HEK293 (cell line): ENCODE measurements around the gene SBK1.

Experiments
- CTCF ChIA-PET: fragments of 350-600 bp; formaldehyde crosslinking; extraction: SDS; loops from one replicate; lab custom pipeline; 2021; ENCODE audit warnings: antibody characterized with exemption; lab: Yijun Ruan, JAX
- POLR2A ChIA-PET: fragments of 300-600 bp; formaldehyde crosslinking; extraction: SDS; loops from one replicate; lab custom pipeline; 2020; ENCODE audit warnings: antibody characterized with exemption, inconsistent platforms; lab: Yijun Ruan, JAX
- H3K27ac ChIP-seq: fragments of 200-500 bp; sonication (Bioruptor generic); 2 replicates; pipeline ENCODE4 v1.5.1; 2014; ENCODE audit warnings: low read depth, low read length, control low read depth, inconsistent platforms; ENCODE audit errors: extremely low read depth
- H3K36me3 ChIP-seq, 2 experiments: fragments of 200-500 bp in 1 of 2; sonication (Bioruptor generic) in 1 of 2; 1 replicate in 1 of 2; 2 replicates in 1 of 2; pipeline ENCODE4 v1.5.1; 2014 to 2017; ENCODE audit warnings: inconsistent platforms in 2 of 2, low read length in 2 of 2; ENCODE audit not compliant: control insufficient read depth in 2 of 2, insufficient read depth in 1 of 2
- H3K4me1 ChIP-seq: fragments of 200-500 bp; sonication (Bioruptor generic); 2 replicates; pipeline ENCODE4 v1.5.1; 2014; ENCODE audit warnings: mild to moderate bottlenecking, low read length, inconsistent platforms; ENCODE audit not compliant: control insufficient read depth, insufficient read depth
- H3K4me3 ChIP-seq: 2 replicates; pipeline ENCODE4 v1.5.1; 2011; ENCODE audit warnings: low read depth, mild to moderate bottlenecking, control low read depth, low read length, moderate library complexity
- H3K9me3 ChIP-seq: fragments of 200-500 bp; sonication (Bioruptor generic); 2 replicates; pipeline ENCODE4 v1.5.1; 2014; ENCODE audit warnings: low read depth, low read length, inconsistent platforms; ENCODE audit not compliant: control insufficient read depth, insufficient read depth
- PBX3 ChIP-seq: sonication (generic); formaldehyde crosslinking; IDR thresholded peaks from 2 replicates; pipeline ENCODE4 v1.8.1; 2022; ENCODE audit warnings: mild to moderate bottlenecking, moderate library complexity, missing genetic modification reagents
- ZBTB17 ChIP-seq: fragments of 450-650 bp; formaldehyde crosslinking; IDR thresholded peaks from 2 replicates; pipeline ENCODE4 v1.5.1; 2016; ENCODE audit warnings: missing biosample characterization, missing genetic modification characterization
- ZNF211 ChIP-seq: fragments of 450-650 bp; formaldehyde crosslinking; IDR thresholded peaks from 2 replicates; pipeline ENCODE4 v1.5.1; 2016; ENCODE audit warnings: low read depth, missing biosample characterization, missing genetic modification characterization
- ZNF223 ChIP-seq: fragments of 450-650 bp; formaldehyde crosslinking; IDR thresholded peaks from 2 replicates; pipeline ENCODE4 v1.5.1; 2016; ENCODE audit warnings: missing biosample characterization, missing genetic modification characterization
- ZNF292 ChIP-seq: fragments of 450-650 bp; formaldehyde crosslinking; IDR thresholded peaks from 2 replicates; pipeline ENCODE4 v1.5.1; 2016; ENCODE audit warnings: low read depth, missing biosample characterization, missing genetic modification characterization, borderline replicate concordance
- ZNF548 ChIP-seq: fragments of 450-650 bp; formaldehyde crosslinking; IDR thresholded peaks from 2 replicates; pipeline ENCODE4 v1.5.1; 2016; ENCODE audit warnings: missing biosample characterization, missing genetic modification characterization
- ZNF558 ChIP-seq: fragments of 450-650 bp; formaldehyde crosslinking; IDR thresholded peaks from 2 replicates; pipeline ENCODE4 v1.5.1; 2016; ENCODE audit warnings: missing biosample characterization, missing genetic modification characterization
- ZNF621 ChIP-seq: fragments of 450-650 bp; formaldehyde crosslinking; IDR thresholded peaks from 2 replicates; pipeline ENCODE4 v1.5.1; 2017; ENCODE audit warnings: missing biosample characterization, missing genetic modification characterization
- ZNF660 ChIP-seq: fragments of 450-650 bp; IDR thresholded peaks from 2 replicates; pipeline ENCODE4 v1.5.1; 2018; ENCODE audit warnings: missing biosample characterization, mild to moderate bottlenecking, missing genetic modification characterization
- ZNF664 ChIP-seq: fragments of 450-650 bp; formaldehyde crosslinking; IDR thresholded peaks from 2 replicates; pipeline ENCODE4 v1.5.1; 2016; ENCODE audit warnings: missing biosample characterization, missing genetic modification characterization
- ZNF704 ChIP-seq: fragments of 450-650 bp; formaldehyde crosslinking; IDR thresholded peaks from 2 replicates; pipeline ENCODE4 v1.5.1; 2016; ENCODE audit warnings: missing biosample characterization, missing genetic modification characterization
- ZNF843 ChIP-seq: fragments of 450-650 bp; formaldehyde crosslinking; IDR thresholded peaks from 2 replicates; pipeline ENCODE4 v1.5.1; 2016; ENCODE audit warnings: missing biosample characterization, missing genetic modification characterization
- TF ChIP-seq, protein P1 (sequence below): fragments of 450-650 bp; formaldehyde crosslinking; IDR thresholded peaks from 2 replicates; pipeline ENCODE4 v1.5.1; 2016; ENCODE audit warnings: missing biosample characterization, missing genetic modification characterization
- TF ChIP-seq, protein P2 (sequence below): fragments of 450-650 bp; formaldehyde crosslinking; IDR thresholded peaks from 2 replicates; pipeline ENCODE4 v1.5.1; 2016; ENCODE audit warnings: missing biosample characterization, missing genetic modification characterization
- TF ChIP-seq, protein P3 (sequence below): fragments of 450-650 bp; formaldehyde crosslinking; IDR thresholded peaks from 2 replicates; pipeline ENCODE4 v1.5.1; 2017; ENCODE audit warnings: missing biosample characterization, missing genetic modification characterization
- TF ChIP-seq, protein P4 (sequence below): fragments of 450-650 bp; formaldehyde crosslinking; IDR thresholded peaks from 2 replicates; pipeline ENCODE4 v1.5.1; 2016; ENCODE audit warnings: missing biosample characterization, missing genetic modification characterization

SBK1 gene

GRCh38 chr16:28320023-28320561 is 27.8 kb downstream of the SBK1 start:
- POLR2A ChIA-PET, result interaction anchor here (0.8 kb wide), 1 partner anchor 995 kb away, joined by 4 read pairs; no protein-coding TSS in a partner anchor
- H3K4me3 ChIP-seq, result no peak overlapping the region
- CTCF ChIA-PET, result interaction anchor here (11.7 kb wide), 1 partner anchor 40 kb away, joined by 125 read pairs; no protein-coding TSS in a partner anchor

More at GRCh38 chr16:28320023-28320561, 27.8 kb downstream of the SBK1 start:
- Histone ChIP-seq H3K4me1 (no peaks in the 10 kb centered on the region), H3K27ac (no peak overlapping the region), H3K36me3 (peaks cover 0 to 10% of the 10 kb centered on the region in 2 experiments; a peak in 1 of 3 replicates), H3K9me3 (no peaks in the 10 kb centered on the region)
- no peak for TF ChIP-seq ZNF660
- no peak for TF ChIP-seq ZNF843 (tag by site-specific recombination)
- TF ChIP-seq, protein P1, sequence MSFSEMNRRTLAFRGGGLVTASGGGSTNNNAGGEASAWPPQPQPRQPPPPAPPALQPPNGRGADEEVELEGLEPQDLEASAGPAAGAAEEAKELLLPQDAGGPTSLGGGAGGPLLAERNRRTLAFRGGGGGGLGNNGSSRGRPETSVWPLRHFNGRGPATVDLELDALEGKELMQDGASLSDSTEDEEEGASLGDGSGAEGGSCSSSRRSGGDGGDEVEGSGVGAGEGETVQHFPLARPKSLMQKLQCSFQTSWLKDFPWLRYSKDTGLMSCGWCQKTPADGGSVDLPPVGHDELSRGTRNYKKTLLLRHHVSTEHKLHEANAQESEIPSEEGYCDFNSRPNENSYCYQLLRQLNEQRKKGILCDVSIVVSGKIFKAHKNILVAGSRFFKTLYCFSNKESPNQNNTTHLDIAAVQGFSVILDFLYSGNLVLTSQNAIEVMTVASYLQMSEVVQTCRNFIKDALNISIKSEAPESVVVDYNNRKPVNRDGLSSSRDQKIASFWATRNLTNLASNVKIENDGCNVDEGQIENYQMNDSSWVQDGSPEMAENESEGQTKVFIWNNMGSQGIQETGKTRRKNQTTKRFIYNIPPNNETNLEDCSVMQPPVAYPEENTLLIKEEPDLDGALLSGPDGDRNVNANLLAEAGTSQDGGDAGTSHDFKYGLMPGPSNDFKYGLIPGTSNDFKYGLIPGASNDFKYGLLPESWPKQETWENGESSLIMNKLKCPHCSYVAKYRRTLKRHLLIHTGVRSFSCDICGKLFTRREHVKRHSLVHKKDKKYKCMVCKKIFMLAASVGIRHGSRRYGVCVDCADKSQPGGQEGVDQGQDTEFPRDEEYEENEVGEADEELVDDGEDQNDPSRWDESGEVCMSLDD (tag by site-specific recombination), result no peak
- TF ChIP-seq, protein P2, sequence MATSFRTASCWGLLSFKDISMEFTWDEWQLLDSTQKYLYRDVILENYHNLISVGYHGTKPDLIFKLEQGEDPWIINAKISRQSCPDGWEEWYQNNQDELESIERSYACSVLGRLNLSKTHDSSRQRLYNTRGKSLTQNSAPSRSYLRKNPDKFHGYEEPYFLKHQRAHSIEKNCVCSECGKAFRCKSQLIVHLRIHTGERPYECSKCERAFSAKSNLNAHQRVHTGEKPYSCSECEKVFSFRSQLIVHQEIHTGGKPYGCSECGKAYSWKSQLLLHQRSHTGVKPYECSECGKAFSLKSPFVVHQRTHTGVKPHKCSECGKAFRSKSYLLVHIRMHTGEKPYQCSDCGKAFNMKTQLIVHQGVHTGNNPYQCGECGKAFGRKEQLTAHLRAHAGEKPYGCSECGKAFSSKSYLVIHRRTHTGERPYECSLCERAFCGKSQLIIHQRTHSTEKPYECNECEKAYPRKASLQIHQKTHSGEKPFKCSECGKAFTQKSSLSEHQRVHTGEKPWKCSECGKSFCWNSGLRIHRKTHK (tag by site-specific recombination), result no peak
- no peak for TF ChIP-seq ZNF548 (tag by site-specific recombination)
- TF ChIP-seq PBX3, result no peak
- TF ChIP-seq ZNF292, result no peak
- no peak for TF ChIP-seq ZNF223 (tag by site-specific recombination)
- TF ChIP-seq, protein P3, sequence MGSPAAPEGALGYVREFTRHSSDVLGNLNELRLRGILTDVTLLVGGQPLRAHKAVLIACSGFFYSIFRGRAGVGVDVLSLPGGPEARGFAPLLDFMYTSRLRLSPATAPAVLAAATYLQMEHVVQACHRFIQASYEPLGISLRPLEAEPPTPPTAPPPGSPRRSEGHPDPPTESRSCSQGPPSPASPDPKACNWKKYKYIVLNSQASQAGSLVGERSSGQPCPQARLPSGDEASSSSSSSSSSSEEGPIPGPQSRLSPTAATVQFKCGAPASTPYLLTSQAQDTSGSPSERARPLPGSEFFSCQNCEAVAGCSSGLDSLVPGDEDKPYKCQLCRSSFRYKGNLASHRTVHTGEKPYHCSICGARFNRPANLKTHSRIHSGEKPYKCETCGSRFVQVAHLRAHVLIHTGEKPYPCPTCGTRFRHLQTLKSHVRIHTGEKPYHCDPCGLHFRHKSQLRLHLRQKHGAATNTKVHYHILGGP (tag by site-specific recombination), result no peak
- TF ChIP-seq ZNF211, result no peak
- no peak for TF ChIP-seq ZNF558 (tag by site-specific recombination)
- no peak for TF ChIP-seq ZNF621 (tag by site-specific recombination)
- no peak for TF ChIP-seq ZNF664
- TF ChIP-seq ZBTB17 (tag by site-specific recombination), result no peak
- TF ChIP-seq, protein P4, sequence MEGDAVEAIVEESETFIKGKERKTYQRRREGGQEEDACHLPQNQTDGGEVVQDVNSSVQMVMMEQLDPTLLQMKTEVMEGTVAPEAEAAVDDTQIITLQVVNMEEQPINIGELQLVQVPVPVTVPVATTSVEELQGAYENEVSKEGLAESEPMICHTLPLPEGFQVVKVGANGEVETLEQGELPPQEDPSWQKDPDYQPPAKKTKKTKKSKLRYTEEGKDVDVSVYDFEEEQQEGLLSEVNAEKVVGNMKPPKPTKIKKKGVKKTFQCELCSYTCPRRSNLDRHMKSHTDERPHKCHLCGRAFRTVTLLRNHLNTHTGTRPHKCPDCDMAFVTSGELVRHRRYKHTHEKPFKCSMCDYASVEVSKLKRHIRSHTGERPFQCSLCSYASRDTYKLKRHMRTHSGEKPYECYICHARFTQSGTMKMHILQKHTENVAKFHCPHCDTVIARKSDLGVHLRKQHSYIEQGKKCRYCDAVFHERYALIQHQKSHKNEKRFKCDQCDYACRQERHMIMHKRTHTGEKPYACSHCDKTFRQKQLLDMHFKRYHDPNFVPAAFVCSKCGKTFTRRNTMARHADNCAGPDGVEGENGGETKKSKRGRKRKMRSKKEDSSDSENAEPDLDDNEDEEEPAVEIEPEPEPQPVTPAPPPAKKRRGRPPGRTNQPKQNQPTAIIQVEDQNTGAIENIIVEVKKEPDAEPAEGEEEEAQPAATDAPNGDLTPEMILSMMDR (tag by site-specific recombination), result no peak
- no peak for TF ChIP-seq ZNF704
